ENCODE results near the gene IER5L.
"Not testable (repeated sequence)": the region's sequence is repeated elsewhere in the genome, so short reads cannot be mapped to it uniquely, and the experiment has no call there.

Gene IER5L

GRCh38 chr9:129198319-129199043, 20.4 kb upstream of the IER5L start:
- Mint-ChIP-seq H3K4me3 (peak overlapping the region in 1 of 3 experiments; percentile 13), H3K9me3 (peaks cover 3% of the 10 kb centered on the region), H3K36me3 (ENCODE audit: low read depth) (no peaks in the 10 kb centered on the region), H3K27me3 (ENCODE audit: low read depth) (peaks cover 8% of the 10 kb centered on the region), H3K27ac (peak overlapping the region; percentile 18 to 92 (median 90)), H3K4me1 (peaks cover 18% of the 10 kb centered on the region)
- TF ChIP-seq, protein P1, sequence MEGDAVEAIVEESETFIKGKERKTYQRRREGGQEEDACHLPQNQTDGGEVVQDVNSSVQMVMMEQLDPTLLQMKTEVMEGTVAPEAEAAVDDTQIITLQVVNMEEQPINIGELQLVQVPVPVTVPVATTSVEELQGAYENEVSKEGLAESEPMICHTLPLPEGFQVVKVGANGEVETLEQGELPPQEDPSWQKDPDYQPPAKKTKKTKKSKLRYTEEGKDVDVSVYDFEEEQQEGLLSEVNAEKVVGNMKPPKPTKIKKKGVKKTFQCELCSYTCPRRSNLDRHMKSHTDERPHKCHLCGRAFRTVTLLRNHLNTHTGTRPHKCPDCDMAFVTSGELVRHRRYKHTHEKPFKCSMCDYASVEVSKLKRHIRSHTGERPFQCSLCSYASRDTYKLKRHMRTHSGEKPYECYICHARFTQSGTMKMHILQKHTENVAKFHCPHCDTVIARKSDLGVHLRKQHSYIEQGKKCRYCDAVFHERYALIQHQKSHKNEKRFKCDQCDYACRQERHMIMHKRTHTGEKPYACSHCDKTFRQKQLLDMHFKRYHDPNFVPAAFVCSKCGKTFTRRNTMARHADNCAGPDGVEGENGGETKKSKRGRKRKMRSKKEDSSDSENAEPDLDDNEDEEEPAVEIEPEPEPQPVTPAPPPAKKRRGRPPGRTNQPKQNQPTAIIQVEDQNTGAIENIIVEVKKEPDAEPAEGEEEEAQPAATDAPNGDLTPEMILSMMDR (IDR thresholded peaks at IDR 0.05; ENCODE audit: unreplicated experiment in 3 of 3), result no peak

- Mint-ChIP-seq H3K27ac (peak overlapping the region; percentile 18 to 92 (median 90)), H3K4me3 (no peak overlapping the region), H3K9me3 (peaks cover 6% of the 10 kb centered on the region), H3K4me1 (peaks cover 18% of the 10 kb centered on the region), H3K27me3 (ENCODE audit: low read depth) (peaks cover 8% of the 10 kb centered on the region), H3K36me3 (ENCODE audit: low read depth) (no peaks in the 10 kb centered on the region)
- TF ChIP-seq, protein P1 (IDR thresholded peaks at IDR 0.05; ENCODE audit: unreplicated experiment in 3 of 3), result no peak
Observed at GRCh38 chr9:129197978-129198318, 19.9 kb upstream of the IER5L start.

DNA sequence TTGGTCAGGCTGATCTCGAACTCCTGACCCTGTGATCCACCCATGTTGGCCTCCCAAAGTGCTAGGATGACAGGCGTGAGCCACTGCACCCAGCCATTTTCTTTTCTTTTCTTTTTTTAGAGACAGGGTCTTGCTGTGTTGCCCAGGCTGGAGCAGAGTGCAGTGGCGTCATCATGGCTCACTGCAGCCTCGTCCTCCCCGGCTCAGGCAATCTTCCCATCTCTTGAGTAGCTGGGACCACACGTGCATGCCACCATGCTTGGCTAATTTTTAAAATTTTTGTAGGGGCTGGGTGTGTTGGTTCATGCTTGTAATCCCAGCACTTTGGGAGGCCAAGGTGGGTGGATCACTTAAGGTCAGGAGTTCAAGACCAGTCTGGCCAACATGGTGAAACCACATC, 19.0 kb upstream of the IER5L start:
- H3K4me1 Mint-ChIP-seq, result peaks cover 18% of the 10 kb centered on the region
- H3K36me3 Mint-ChIP-seq (ENCODE audit: low read depth); H3K4me3 Mint-ChIP-seq; H3K27me3 Mint-ChIP-seq (ENCODE audit: low read depth); H3K27ac Mint-ChIP-seq; H3K9me3 Mint-ChIP-seq: not testable (repeated sequence)

DNA sequence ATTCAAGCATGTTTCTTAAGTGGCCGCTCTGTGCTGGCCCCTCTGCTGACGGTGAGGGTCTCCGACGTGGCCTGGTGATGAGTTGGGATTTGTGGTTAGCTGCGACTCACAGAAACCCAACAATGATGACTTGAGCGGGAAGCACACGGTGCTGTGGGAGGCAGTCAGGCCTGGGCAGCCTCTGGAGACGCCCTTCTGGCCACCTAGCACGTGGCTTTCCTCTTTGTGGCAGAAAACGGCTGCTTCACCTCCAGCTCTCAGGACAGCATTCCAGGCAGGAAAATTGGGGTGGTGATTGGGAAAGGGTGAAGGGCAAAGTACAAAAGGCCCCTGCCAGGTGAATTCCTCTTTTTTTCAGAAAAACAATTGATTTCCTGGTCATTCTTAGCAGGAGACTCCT, 17.5 kb upstream of the IER5L start:
- H3K4me3 Mint-ChIP-seq, result no peak overlapping the region
- peaks cover 8% of the 10 kb centered on the region for H3K27me3 Mint-ChIP-seq (ENCODE audit: low read depth)
- TF ChIP-seq, protein P1 (IDR thresholded peaks at IDR 0.05; ENCODE audit: unreplicated experiment in 3 of 3), result no peak
- H3K9me3 Mint-ChIP-seq, result peaks cover 14% of the 10 kb centered on the region
- H3K27ac Mint-ChIP-seq, result no peak overlapping the region
- H3K4me1 Mint-ChIP-seq, result peaks cover 18% of the 10 kb centered on the region
- H3K36me3 Mint-ChIP-seq (ENCODE audit: low read depth), result no peaks in the 10 kb centered on the region

DNA sequence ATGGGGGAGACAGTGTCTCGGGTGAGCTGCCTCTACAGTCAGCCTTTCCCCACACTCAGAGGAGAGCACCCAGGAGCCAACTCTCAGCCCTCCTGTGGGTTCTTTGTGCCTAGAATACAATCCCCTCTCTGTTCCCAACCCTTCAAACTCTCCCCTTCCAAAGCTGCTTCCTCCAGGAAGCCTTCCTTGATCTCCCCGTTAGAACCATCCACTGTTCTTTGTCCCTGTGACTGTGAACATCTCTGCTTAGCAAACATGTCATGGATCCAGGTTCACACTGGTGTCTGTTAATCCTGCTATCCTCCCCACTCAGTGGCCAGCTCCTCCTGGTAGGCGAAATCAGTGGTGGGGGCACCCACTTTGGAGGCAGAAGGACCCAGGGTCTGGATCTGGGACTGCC, 16.2 kb upstream of the IER5L start:
- peaks cover 4% of the 10 kb centered on the region for H3K27me3 Mint-ChIP-seq (ENCODE audit: low read depth)
- H3K9me3 Mint-ChIP-seq, result peaks cover 14% of the 10 kb centered on the region
- no peaks in the 10 kb centered on the region for H3K36me3 Mint-ChIP-seq (ENCODE audit: low read depth)
- TF ChIP-seq, protein P1 (IDR thresholded peaks at IDR 0.05; ENCODE audit: unreplicated experiment in 3 of 3), result no peak
- H3K27ac Mint-ChIP-seq, result no peak overlapping the region
- H3K4me3 Mint-ChIP-seq, result no peak overlapping the region
- H3K4me1 Mint-ChIP-seq, result peaks cover 18% of the 10 kb centered on the region

GRCh38 chr9:129193655-129194054, 15.6 kb upstream of the IER5L start:
- H3K27ac Mint-ChIP-seq, result no peak overlapping the region
- H3K4me3 Mint-ChIP-seq, result no peak overlapping the region
- no peaks in the 10 kb centered on the region for H3K36me3 Mint-ChIP-seq (ENCODE audit: low read depth)
- peaks cover 4% of the 10 kb centered on the region for H3K27me3 Mint-ChIP-seq (ENCODE audit: low read depth)
- H3K4me1 Mint-ChIP-seq, result peaks cover 12% of the 10 kb centered on the region
- H3K9me3 Mint-ChIP-seq, result peaks cover 14% of the 10 kb centered on the region
- TF ChIP-seq, protein P1 (IDR thresholded peaks at IDR 0.05; ENCODE audit: unreplicated experiment in 3 of 3), result no peak
